CD4-positive, alpha-beta memory T cell (primary cell): ENCODE data around the gene EEF1E1. TPM values are rescaled to one million over a fixed set of nuclear protein-coding genes. Genes with fewer than 3 reads are reported as not detected.
A peak's percentile ranks its signal among the peaks of the same experiment; 100 is the strongest.

Experiments used
- CTCF ChIA-PET: fragments of 350-600 bp; sonication (Branson Sonifier 250); formaldehyde crosslinking; loops from one replicate; lab custom pipeline; 2021; ENCODE audit warnings: inconsistent platforms; ENCODE audit not compliant: partially characterized antibody; lab: Charles Lee
- POLR2A ChIA-PET: fragments of 350-600 bp; sonication (Branson Sonifier 250); formaldehyde crosslinking; loops from one replicate; lab custom pipeline; 2021; ENCODE audit not compliant: partially characterized antibody; lab: Charles Lee
- DNase-seq, 5 donors: peaks; one replicate each; pipeline versions ENCODE4 v3.0.0 to v3.0.0-alpha.2; 2020 to 2022; ENCODE audit warnings: mixed read lengths in 1 of 5
- H3K27ac ChIP-seq: one replicate; pipeline ENCODE4 v1.7.0; 2013; ENCODE audit warnings: low read depth, low read length
- H3K27me3 ChIP-seq: 2 replicates; pipeline ENCODE4 v1.7.0; 2013; ENCODE audit warnings: mild to moderate bottlenecking, low read length, moderate library complexity; ENCODE audit not compliant: insufficient read depth
- H3K36me3 ChIP-seq: 2 replicates; pipeline ENCODE4 v1.7.0; 2013; ENCODE audit warnings: mild to moderate bottlenecking, low read length, moderate library complexity; ENCODE audit not compliant: insufficient read depth
- H3K4me1 ChIP-seq: 2 replicates; pipeline ENCODE4 v1.7.0; 2013; ENCODE audit warnings: mild to moderate bottlenecking, low read length, moderate library complexity; ENCODE audit not compliant: insufficient read depth
- H3K4me3 ChIP-seq, 2 donors: one replicate each; pipeline ENCODE4 v1.7.0; 2013; ENCODE audit warnings: low read length in 2 of 2, mild to moderate bottlenecking in 1 of 2
- H3K9me3 ChIP-seq, 2 donors: one replicate each; pipeline ENCODE4 v1.7.0; 2013; ENCODE audit warnings: low read length in 2 of 2, control low read depth in 1 of 2; ENCODE audit not compliant: control insufficient read depth in 1 of 2
- H3K27ac Mint-ChIP-seq, 7 donors: one replicate each; pipeline ENCODE4 v1.8.0; 2020 to 2021; ENCODE audit warnings: mixed read lengths in 7 of 7, mild to moderate bottlenecking in 6 of 7, inconsistent platforms in 3 of 7, moderate library complexity in 3 of 7
- H3K27me3 Mint-ChIP-seq, 2 donors: one replicate each; pipeline ENCODE4 v1.8.0; 2020 to 2021; ENCODE audit warnings: mixed read lengths in 2 of 2
- H3K36me3 Mint-ChIP-seq, 2 donors: one replicate each; pipeline ENCODE4 v1.8.0; 2020 to 2021; ENCODE audit warnings: mixed read lengths in 2 of 2, inconsistent platforms in 1 of 2, mild to moderate bottlenecking in 1 of 2
- H3K4me1 Mint-ChIP-seq, 4 donors: one replicate each; pipeline ENCODE4 v1.8.0; 2020 to 2021; ENCODE audit warnings: mixed read lengths in 4 of 4, mild to moderate bottlenecking in 1 of 4
- H3K4me3 Mint-ChIP-seq, 8 donors: one replicate each; pipeline ENCODE4 v1.8.0; 2020 to 2021; ENCODE audit warnings: mixed read lengths in 8 of 8, mild to moderate bottlenecking in 7 of 8, moderate library complexity in 6 of 8, inconsistent platforms in 3 of 8
- H3K9me3 Mint-ChIP-seq, 8 donors: one replicate each; pipeline ENCODE4 v1.8.0; 2020 to 2021; ENCODE audit warnings: mixed read lengths in 8 of 8, mild to moderate bottlenecking in 5 of 8, inconsistent platforms in 3 of 8, moderate library complexity in 1 of 8
- intact Hi-C: fragments of 100-400 bp; cut with micrococcal nuclease; formaldehyde crosslinking; loops from one replicate; pipeline ENCODE4 v1.15.1; 2023
- polyA plus RNA-seq, 2 donors: library from polyadenylated mRNA; unstranded; fragments of 300-500 nt; fragmentation: Illumina TruSeq; gene quantifications; one replicate each; pipeline ENCODE4 v1.2.3, GENCODE V29; 2021
- total RNA-seq, 2 experiments: library from RNA; stranded (reverse); gene quantifications; one replicate each; pipeline ENCODE4 v1.2.3, GENCODE V29; 2021

Gene EEF1E1
- total and polyA plus RNA-seq, 4 experiments from 2014 or later = 14.8 to 82.7 (median 36.8) TPM

DNA sequence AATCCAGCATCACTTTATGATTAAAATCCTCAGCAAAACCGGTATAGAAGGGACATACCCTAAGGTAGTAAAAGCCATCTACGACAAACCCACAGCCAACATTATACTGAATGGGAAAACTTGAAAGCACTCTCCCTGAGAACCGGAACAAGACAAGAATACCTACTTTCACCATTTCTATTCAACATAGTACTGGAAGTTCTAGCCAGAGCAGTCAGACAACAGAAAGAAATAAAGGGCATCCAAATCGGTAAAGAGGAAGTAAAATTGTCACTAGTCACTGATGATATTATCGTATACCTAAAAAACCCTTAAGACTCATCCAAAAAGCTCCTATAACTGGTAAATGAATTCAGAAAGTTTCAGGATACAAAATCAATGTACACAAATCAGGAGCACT is 71.4 kb downstream of the EEF1E1 start:
- Mint-ChIP-seq H3K36me3 (peaks cover 44 to 51% of the 10 kb centered on the region in 2 donors), H3K4me1 (peaks cover 30 to 47% (median 42%) of the 10 kb centered on the region in 4 donors), H3K27ac (peak overlapping the region in 1 of 7 donors; percentile 73), H3K4me3 (no peak overlapping the region), H3K9me3 (peaks cover 0 to 9% (median 1%) of the 10 kb centered on the region in 8 donors), H3K27me3 (no peaks in the 10 kb centered on the region)
- no peak overlapping the region for H3K27ac ChIP-seq
- DNase-seq = no peak
- no peaks in the 10 kb centered on the region for H3K27me3 ChIP-seq
- no peaks in the 10 kb centered on the region for H3K9me3 ChIP-seq
- POLR2A ChIA-PET = no interaction called here
- no peaks in the 10 kb centered on the region for H3K36me3 ChIP-seq
- intact Hi-C loops = no loop called here
- H3K4me3 ChIP-seq = no peak overlapping the region
- H3K4me1 ChIP-seq = no peaks in the 10 kb centered on the region
- CTCF ChIA-PET = interaction anchor here (0.9 kb wide), 1 partner anchor 58 kb away, joined by 4 read pairs; no protein-coding TSS in a partner anchor

Other genes with a start within 250 kb of the EEF1E1 start
- gene TXNDC5, start 191.8 kb downstream of the EEF1E1 start, total RNA-seq = 10 to 100 TPM; 18.1 to 21.8 TPM
- 10 to 100 TPM; 26.9 to 45.7 TPM for gene TXNDC5, start 191.8 kb downstream of the EEF1E1 start, polyA plus RNA-seq
- gene BLOC1S5, start 38.2 kb downstream of the EEF1E1 start, total RNA-seq = 10 to 100 TPM; 23.0 to 24.9 TPM
- 10 to 100 TPM; 27.2 to 36.3 TPM for gene BLOC1S5, start 38.2 kb downstream of the EEF1E1 start, polyA plus RNA-seq